WERI-Rb-1 (cell line): ENCODE data around the gene TNIK.
"Not testable (repeated sequence)": the region's sequence is repeated elsewhere in the genome, so short reads cannot be mapped to it uniquely, and the experiment has no call there.

Source experiments
- DNase-seq: peaks from one replicate; pipeline ENCODE4 v3.0.0-alpha.2; 2020
- H3K27ac ChIP-seq: fragments of 250-450 bp; sonication (Bioruptor Pico); 2 replicates; pipeline ENCODE4 v1.5.1; 2020; ENCODE audit warnings: mild to moderate bottlenecking, moderate library complexity
- H3K27me3 ChIP-seq: fragments of 250-450 bp; sonication (Bioruptor Pico); 2 replicates; pipeline ENCODE4 v1.5.1; 2021; ENCODE audit warnings: mild to moderate bottlenecking, low read depth, moderate library complexity; ENCODE audit not compliant: insufficient read depth, severe bottlenecking
- H3K36me3 ChIP-seq: fragments of 250-450 bp; sonication (Bioruptor Pico); 2 replicates; pipeline ENCODE4 v1.5.1; 2020; ENCODE audit warnings: mild to moderate bottlenecking, moderate library complexity
- H3K4me3 ChIP-seq: 2 replicates; pipeline ENCODE4 v1.5.1; 2011; ENCODE audit warnings: low read depth, mild to moderate bottlenecking, control low read depth, low read length
- H3K9me3 ChIP-seq: fragments of 250-450 bp; sonication (Bioruptor Pico); 2 replicates; pipeline ENCODE4 v1.5.1; 2021; ENCODE audit warnings: mild to moderate bottlenecking, moderate library complexity; ENCODE audit not compliant: severe bottlenecking
- CTCF ChIP-seq: IDR thresholded peaks from 2 replicates; pipeline ENCODE4 v1.5.1; 2011; ENCODE audit warnings: low read depth, mild to moderate bottlenecking, control low read depth, inconsistent platforms, low read length

The TNIK gene

GRCh38 chr3:171242170-171242569 lies 218.0 kb downstream of the TNIK start:
- no peak overlapping the region for H3K27ac ChIP-seq
- H3K4me3 ChIP-seq, result no peak overlapping the region
- TF ChIP-seq CTCF, result no peak
- no peaks in the 10 kb centered on the region for H3K36me3 ChIP-seq
- no peaks in the 10 kb centered on the region for H3K9me3 ChIP-seq
- H3K27me3 ChIP-seq, result no peaks in the 10 kb centered on the region
- no peak for DNase-seq

DNA sequence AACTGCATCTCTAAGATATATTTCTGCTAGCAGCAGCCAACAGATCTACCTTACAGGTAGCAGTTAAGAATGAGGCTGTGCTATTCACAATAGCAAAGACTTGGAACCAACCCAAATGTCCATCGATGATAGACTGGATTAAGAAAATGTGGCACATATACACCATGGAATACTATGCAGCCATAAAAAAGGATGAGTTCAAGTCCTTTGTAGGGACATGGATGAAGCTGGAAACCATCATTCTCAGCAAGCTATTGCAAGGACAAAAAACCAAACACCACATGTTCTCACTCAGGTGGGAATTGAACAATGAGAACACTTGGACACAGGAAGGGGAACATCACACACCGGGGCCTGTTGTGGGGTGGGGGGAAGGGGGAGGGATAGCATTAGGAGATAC lies 218.6 kb downstream of the TNIK start:
- not testable (repeated sequence) for H3K27me3 ChIP-seq, H3K9me3 ChIP-seq, DNase-seq, H3K4me3 ChIP-seq, H3K27ac ChIP-seq, H3K36me3 ChIP-seq

GRCh38 chr3:171240504-171240835 lies 219.7 kb downstream of the TNIK start:
- no peak for DNase-seq
- TF ChIP-seq CTCF, result no peak
- H3K27ac ChIP-seq, result no peak overlapping the region

GRCh38 chr3:171239757-171240503 lies 220.3 kb downstream of the TNIK start:
- H3K27ac ChIP-seq, result no peak overlapping the region
- no peaks in the 10 kb centered on the region for H3K36me3 ChIP-seq
- no peak for DNase-seq
- no peaks in the 10 kb centered on the region for H3K27me3 ChIP-seq
- TF ChIP-seq CTCF, result no peak
- H3K9me3 ChIP-seq, result no peaks in the 10 kb centered on the region
- H3K4me3 ChIP-seq, result no peak overlapping the region

More at GRCh38 chr3:171240504-171240835, 219.7 kb downstream of the TNIK start:
- Histone ChIP-seq H3K36me3 (no peaks in the 10 kb centered on the region), H3K4me3 (no peak overlapping the region), H3K9me3 (no peaks in the 10 kb centered on the region), H3K27me3 (no peaks in the 10 kb centered on the region)

GRCh38 chr3:171237009-171237385 lies 223.2 kb downstream of the TNIK start:
- Histone ChIP-seq H3K9me3 (no peaks in the 10 kb centered on the region), H3K36me3 (no peaks in the 10 kb centered on the region), H3K27me3 (no peaks in the 10 kb centered on the region)

DNA sequence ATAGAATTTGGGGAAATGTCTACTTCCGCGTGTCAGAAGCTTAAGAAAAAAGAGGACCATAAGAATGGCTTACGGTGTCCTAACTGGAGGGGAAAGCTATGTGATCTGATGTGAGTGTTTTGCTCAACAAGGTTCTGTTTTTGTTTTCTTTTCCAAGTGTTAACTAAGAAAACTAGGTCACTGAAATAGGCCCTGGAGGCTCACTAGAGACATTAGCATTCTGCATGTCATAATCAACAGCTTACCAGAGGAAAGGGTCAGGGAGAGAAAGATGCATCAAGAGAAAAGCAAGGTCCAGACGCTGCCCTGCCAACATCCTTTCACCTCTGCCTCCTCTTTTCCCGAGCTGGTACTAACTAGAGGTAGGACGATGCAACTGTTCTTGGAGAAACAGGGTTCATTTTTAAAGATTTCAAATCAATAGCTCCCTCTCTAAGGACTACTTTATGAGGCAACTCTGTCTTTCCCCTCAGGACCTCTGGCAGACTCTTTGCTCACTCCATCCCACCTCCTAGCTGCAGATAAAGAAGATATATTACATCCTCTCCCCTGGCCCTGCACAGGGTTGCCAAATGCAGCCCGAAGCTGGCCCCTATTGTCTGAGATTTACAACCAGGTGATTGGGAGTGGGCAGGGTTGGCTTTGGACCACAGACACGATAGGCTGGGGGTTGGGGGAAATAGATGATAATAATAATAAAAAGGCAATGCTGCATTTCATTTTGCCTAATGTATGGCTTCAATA lies 223.8 kb downstream of the TNIK start:
- Histone ChIP-seq H3K27ac (no peak overlapping the region), H3K27me3 (no peaks in the 10 kb centered on the region), H3K4me3 (no peak overlapping the region), H3K36me3 (no peaks in the 10 kb centered on the region), H3K9me3 (no peaks in the 10 kb centered on the region)
- no peak for TF ChIP-seq CTCF
- DNase-seq, result no peak

More at GRCh38 chr3:171237009-171237385, 223.2 kb downstream of the TNIK start:
- no peak for TF ChIP-seq CTCF
- Histone ChIP-seq H3K27ac (no peak overlapping the region), H3K4me3 (no peak overlapping the region)
- DNase-seq, result no peak
